ENCODE results near the gene MYH9.

MYH9 gene

DNA sequence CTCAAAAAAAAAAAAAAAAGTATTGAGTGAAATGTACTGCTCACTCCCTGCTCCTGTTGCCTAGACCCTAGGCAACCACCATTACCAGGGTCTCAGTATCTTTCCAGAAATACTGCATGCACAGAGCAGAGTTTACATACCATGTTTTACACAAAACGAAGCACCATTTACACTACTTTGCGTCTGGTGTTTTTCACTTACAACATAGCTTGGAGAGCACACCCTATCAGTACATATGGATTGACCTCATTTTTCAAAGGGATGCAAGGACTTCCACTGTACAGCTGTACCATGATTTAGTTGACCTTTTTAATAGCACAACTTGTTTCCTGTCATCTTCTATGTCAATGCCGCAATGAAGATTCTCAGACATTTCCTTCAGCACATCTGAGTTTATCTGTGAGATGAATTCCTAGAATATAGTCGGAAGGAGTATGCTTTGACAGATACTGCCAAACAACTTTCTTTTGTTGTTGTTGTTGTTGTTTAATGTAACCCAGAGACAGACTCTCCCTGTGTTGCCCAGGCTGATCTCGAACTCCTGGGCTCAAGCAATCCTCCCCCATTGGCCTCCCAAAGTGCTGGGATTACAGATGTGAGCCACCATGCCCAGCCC is 6.1 kb downstream of the MYH9 start:
- Mint-ChIP-seq H3K27ac (peak overlapping the region; percentile 98), H3K36me3 (peaks cover 53% of the 10 kb centered on the region), H3K9me3 (no peaks in the 10 kb centered on the region), H3K4me1 (peaks cover 90% of the 10 kb centered on the region), H3K4me3 (no peak overlapping the region), H3K27me3 (no peaks in the 10 kb centered on the region)
- no peak for ATAC-seq

DNA sequence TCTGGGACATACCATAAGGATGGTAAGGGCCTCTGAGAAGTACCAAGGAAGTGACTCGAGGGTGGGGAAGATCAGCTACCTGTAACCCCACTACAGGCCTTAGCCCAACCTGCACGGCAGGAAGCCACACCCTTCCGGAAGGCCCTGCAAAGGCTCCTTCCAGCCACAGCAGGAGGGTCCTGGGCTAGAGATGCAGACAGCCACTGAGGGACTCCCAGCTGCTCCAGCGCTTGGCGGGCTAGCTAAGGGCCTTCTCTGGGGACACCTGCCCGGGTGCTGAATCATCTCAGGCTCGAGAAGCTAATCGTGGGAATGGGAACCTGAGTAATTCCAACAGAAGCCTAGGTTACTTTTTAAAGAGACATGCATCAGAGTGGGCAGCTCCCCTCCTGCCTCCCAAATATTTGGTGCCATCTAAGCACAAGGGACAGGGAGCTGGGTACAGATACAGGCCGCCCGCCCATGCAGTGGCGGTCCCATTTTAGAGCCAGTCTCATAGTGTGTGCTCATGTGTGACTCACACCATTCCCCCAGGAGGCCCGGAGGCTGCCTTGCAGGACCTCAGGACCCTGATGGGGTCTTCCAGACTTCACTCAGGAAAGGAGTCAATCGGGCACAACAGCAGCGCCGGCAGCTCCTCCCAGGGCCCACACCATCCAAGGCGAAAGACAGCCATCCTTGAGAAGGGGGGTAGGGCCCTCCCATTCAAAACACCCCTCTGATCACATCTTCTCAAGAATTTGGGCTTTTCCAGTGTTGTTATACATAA is 8.0 kb downstream of the MYH9 start:
- peaks cover 44% of the 10 kb centered on the region for H3K36me3 Mint-ChIP-seq
- peak; percentile 78 for ATAC-seq
- peak overlapping the region; percentile 98 for H3K27ac Mint-ChIP-seq
- no peaks in the 10 kb centered on the region for H3K27me3 Mint-ChIP-seq
- H3K9me3 Mint-ChIP-seq, result no peaks in the 10 kb centered on the region
- H3K4me3 Mint-ChIP-seq, result peak overlapping the region; percentile 69
- H3K4me1 Mint-ChIP-seq, result peaks cover 93% of the 10 kb centered on the region

DNA sequence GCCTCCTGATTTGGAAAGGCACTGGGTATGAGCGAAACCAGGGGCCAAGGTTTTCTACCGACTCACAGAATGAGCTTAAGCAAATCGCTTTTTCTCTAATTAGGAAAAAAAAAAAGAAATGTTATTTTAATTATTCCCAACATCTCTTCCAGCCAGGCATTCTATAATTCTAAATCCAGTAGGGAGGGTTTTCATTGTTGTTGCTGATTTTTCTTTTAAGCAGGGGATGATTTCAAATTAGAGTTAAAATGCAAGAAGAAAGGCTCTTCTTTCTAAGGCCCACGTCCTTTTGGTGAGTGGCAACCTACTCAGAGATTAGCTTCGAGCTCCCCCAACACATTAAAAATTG is 8.9 kb downstream of the MYH9 start:
- ATAC-seq, result no peak
- H3K36me3 Mint-ChIP-seq, result peaks cover 38% of the 10 kb centered on the region
- H3K27me3 Mint-ChIP-seq, result no peaks in the 10 kb centered on the region
- peak overlapping the region; percentile 79 for H3K4me3 Mint-ChIP-seq
- no peaks in the 10 kb centered on the region for H3K9me3 Mint-ChIP-seq
- peaks cover 88% of the 10 kb centered on the region for H3K4me1 Mint-ChIP-seq
- H3K27ac Mint-ChIP-seq, result peak overlapping the region; percentile 98

DNA sequence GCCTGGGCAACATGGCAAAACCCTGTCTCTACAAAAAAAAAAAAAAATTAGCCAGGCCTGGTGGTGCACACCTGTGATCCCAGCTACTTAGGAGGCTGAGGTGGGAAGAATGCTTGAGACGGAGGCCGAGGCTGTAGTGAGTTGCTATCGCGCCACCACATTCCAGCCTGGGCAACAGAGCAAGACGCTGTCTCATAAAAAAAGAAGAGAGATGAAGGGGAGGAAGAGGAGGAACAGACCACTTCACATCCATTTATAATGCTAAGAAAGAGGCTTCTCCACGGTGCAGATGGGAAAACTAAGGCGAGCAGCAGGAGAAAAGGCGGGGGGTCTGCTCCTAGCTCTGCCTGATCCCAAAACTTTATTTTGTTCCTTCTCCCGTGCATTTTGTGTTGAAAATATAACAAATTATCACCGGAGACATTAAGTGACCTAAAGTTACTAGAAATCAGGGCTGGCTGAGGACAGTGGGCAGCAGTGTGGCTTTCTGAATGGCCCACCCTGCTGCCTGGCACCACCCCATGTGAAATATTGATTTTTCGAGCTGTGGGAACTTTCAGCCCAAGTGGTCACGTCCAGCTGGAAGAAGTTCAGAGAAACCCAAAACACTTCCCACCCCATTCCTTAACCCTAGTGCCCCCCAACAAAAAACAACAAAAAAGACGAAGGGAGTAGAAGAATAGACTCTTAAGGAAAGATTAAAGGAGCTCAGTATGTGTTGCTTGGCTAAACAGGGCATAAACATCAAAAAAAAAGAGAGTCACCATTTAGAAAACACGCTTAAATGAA is 9.5 kb downstream of the MYH9 start:
- Mint-ChIP-seq H3K36me3 (peaks cover 38% of the 10 kb centered on the region), H3K9me3 (no peaks in the 10 kb centered on the region), H3K27me3 (no peaks in the 10 kb centered on the region), H3K27ac (peak overlapping the region; percentile 98), H3K4me3 (peak overlapping the region; percentile 79), H3K4me1 (peaks cover 87% of the 10 kb centered on the region)
- ATAC-seq, result no peak

DNA sequence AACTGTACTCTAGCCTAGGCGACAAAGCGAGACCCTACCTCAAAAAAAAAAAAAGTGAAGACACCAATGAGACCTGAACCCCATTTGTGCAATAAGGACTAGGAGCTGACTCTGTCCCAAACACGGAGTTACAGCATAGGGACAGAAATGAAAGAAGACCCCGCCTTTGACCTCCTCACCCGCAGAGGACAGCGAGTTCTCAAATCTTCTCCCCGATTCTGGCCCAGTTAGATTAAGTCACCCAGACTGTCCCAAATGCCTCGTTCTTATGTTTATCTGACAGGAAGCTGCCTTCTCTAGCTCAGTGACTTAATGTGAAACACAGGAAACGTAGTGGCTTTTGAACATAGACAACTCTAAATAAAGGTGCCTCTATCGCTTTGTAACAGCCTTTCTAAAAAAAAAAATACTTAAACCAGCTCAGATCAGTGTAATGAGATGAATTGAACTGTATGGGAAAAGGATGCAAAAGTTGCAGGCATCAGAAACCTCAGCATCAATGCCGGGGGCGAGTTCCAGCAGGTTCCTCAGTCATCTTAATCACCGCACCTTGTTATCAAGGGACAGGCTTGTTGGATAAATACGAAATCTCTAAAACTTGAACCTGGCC is 10.6 kb downstream of the MYH9 start:
- no peaks in the 10 kb centered on the region for H3K9me3 Mint-ChIP-seq
- peaks cover 91% of the 10 kb centered on the region for H3K4me1 Mint-ChIP-seq
- no peaks in the 10 kb centered on the region for H3K27me3 Mint-ChIP-seq
- peak; percentile 80 for ATAC-seq
- peaks cover 45% of the 10 kb centered on the region for H3K36me3 Mint-ChIP-seq
- peak overlapping the region; percentile 98 for H3K27ac Mint-ChIP-seq
- H3K4me3 Mint-ChIP-seq, result peak overlapping the region; percentile 79

DNA sequence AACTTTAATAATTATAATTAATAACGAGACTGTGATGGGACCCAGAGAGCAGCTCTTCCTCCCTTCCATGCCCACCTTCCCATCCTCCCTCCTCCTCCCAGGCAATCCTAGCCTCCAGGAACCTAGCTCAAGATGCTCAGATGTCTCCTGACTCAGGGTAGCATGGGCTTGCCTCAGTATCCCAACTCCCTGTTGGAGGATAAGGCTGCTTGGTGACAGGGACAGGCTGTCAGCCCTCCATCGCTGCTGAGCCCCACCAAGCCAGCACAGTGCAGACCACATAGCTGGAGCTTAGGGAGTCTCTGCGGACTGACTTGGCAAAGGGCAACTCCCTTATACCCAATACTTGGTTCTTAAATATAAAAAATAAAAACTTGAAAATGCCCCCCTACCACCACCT is 11.5 kb downstream of the MYH9 start:
- peaks cover 50% of the 10 kb centered on the region for H3K36me3 Mint-ChIP-seq
- H3K27me3 Mint-ChIP-seq, result no peaks in the 10 kb centered on the region
- peaks cover 91% of the 10 kb centered on the region for H3K4me1 Mint-ChIP-seq
- peak overlapping the region; percentile 56 for H3K4me3 Mint-ChIP-seq
- H3K9me3 Mint-ChIP-seq, result no peaks in the 10 kb centered on the region
- H3K27ac Mint-ChIP-seq, result peak overlapping the region; percentile 98
- ATAC-seq, result no peak

DNA sequence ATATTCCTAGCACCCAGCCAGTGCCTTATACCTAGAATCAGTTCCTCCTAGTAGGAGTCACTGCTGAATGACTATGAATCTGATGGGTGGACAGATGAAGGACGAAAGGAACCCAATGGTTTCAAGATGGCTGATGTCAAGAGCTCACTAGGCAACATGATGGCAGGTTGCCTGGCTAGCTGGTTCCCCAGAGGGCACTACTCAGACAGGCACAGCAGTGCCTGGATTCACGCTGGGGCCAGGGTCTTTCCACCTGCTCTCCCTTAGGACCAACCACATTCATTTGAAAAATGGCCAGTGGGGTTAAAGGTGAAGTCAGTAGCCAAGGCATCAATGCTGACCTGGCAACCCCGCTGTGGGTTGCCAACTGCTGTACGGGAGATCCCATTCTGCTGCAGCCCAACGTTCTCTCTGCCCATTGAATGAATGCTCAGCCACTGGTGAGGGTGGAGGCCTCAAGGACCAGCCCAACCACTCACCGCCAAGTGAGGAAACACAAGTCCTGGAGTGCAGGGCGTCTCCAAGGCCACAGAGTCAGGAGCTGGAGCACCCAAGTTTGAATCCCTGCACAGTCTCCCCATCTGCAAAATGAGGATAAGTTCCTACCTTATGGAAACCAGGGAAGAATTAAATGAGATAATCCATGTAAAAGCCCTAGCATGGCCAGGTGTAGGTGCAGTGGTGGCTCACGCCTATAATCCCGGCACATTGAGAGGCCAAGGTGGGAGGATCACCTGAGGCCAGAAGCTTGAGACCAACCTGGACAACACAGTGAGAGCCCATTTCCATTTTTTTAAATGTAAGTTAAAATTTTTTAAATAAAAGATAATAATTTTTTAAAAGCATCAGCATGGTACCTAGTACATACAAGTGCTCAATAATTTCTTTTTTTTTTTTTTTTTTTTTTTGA is 12.4 kb downstream of the MYH9 start:
- H3K27ac Mint-ChIP-seq, result no peak overlapping the region
- ATAC-seq, result no peak
- H3K4me3 Mint-ChIP-seq, result peak overlapping the region; percentile 11
- peaks cover 50% of the 10 kb centered on the region for H3K36me3 Mint-ChIP-seq
- H3K27me3 Mint-ChIP-seq, result no peaks in the 10 kb centered on the region
- peaks cover 91% of the 10 kb centered on the region for H3K4me1 Mint-ChIP-seq
- H3K9me3 Mint-ChIP-seq, result no peaks in the 10 kb centered on the region

DNA sequence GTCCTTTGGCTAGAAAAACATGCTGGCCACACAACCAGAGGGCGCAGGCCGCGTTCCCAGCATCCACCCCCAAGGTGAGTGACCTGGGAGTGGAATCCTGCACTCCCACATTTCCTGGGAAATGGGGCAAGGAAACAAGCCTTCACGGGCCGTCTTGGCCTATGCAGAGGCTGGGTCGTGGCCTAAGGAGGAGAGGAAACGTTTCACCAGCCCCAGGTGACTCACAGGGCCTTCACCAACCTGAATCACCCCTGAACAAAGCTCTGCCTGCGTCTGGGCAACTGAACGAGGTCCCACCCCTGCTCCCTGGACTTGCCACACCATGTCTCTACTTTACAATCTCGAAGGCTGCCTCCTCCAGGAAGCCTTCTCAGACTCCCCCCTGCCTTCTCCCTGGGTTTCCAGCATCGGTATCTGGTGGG is 13.2 kb downstream of the MYH9 start:
- H3K36me3 Mint-ChIP-seq, result peaks cover 52% of the 10 kb centered on the region
- ATAC-seq, result no peak
- no peak overlapping the region for H3K27ac Mint-ChIP-seq
- no peaks in the 10 kb centered on the region for H3K9me3 Mint-ChIP-seq
- H3K4me3 Mint-ChIP-seq, result no peak overlapping the region
- H3K4me1 Mint-ChIP-seq, result peaks cover 91% of the 10 kb centered on the region
- no peaks in the 10 kb centered on the region for H3K27me3 Mint-ChIP-seq

DNA sequence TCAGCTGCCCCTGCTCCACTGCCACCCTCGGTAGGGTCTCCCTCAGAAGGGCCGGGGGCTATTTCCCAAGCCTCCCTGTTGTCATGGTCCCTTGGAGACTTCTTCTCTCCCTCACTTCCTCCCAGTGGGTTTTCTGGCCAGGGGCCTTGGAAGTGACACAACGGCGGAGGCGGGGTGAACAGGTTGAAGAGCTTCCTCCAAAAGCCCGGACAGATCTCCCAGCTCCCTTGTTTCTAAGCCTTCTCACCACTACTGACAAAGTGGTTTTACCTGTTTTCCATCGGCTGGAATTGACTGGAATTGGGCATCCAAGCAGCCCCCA is 14.5 kb downstream of the MYH9 start:
- Mint-ChIP-seq H3K27me3 (no peaks in the 10 kb centered on the region), H3K4me3 (peak overlapping the region; percentile 44), H3K4me1 (peaks cover 91% of the 10 kb centered on the region), H3K36me3 (peaks cover 51% of the 10 kb centered on the region), H3K27ac (peak overlapping the region; percentile 89), H3K9me3 (no peaks in the 10 kb centered on the region)
- ATAC-seq, result no peak

DNA sequence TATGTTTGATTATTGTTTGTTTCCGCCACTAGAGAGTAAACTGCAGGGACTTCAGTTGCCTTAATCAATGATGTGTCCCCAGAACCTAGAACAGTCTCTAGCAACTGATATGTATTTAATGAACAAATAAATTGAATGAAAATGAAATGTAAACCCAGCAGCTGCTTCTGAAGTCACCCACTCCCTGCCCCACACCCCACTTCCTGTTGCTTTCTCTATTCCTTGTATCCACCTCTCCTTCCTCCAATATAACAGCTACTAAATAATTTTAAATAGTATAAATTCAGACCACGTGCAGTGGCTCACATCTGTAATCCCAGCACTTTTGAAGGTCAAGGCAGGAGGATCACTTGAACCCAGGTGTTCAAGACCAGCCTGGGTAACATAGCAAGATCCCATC is 15.8 kb downstream of the MYH9 start:
- no peak for ATAC-seq
- Mint-ChIP-seq H3K4me1 (peaks cover 91% of the 10 kb centered on the region), H3K27me3 (no peaks in the 10 kb centered on the region), H3K36me3 (peaks cover 45% of the 10 kb centered on the region), H3K27ac (peak overlapping the region; percentile 89), H3K4me3 (no peak overlapping the region), H3K9me3 (no peaks in the 10 kb centered on the region)

DNA sequence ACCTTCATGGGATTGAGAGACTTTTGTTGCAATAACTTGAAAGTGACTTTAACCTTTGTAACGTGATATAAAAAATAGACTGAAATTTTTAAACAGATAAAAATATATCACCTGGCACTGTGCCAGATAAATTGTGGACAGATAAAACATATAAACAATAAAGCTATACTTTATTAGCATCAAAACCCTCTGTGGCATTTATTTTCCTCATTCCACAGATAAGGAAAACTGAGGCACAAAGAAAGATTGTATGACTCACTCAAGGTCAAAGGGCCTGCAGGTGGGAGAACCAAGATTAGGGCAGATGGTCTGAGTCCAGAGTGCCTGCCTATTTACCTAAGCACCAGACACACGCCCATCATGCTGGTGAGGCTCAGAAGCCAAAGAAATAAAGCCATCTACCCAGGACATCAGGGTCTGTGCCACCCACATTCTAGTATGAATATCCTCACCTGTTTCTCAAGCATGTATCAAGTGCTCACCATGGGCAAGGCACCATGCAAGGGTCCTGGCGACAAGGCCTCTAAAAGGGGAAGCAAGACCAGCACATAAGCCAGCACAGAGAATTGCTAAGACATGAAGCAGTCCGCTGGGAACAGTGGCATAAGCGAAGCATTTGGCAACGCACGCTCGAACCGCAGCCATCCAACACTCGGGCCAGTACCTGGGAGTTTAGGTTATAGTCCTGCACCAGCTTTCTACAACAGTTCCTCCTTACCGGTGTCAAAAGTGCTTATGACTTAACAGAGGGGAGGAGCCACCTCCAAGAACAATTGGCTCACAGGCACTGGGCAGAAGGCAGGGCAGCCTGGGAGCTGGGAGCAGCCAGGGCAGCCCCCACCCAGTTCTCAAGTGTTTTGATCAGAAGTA is 17.6 kb downstream of the MYH9 start:
- H3K4me3 Mint-ChIP-seq, result peak overlapping the region; percentile 85
- no peaks in the 10 kb centered on the region for H3K9me3 Mint-ChIP-seq
- ATAC-seq, result peak; percentile 89
- H3K27me3 Mint-ChIP-seq, result no peaks in the 10 kb centered on the region
- peaks cover 94% of the 10 kb centered on the region for H3K4me1 Mint-ChIP-seq
- H3K27ac Mint-ChIP-seq, result peak overlapping the region; percentile 89
- H3K36me3 Mint-ChIP-seq, result peaks cover 48% of the 10 kb centered on the region

DNA sequence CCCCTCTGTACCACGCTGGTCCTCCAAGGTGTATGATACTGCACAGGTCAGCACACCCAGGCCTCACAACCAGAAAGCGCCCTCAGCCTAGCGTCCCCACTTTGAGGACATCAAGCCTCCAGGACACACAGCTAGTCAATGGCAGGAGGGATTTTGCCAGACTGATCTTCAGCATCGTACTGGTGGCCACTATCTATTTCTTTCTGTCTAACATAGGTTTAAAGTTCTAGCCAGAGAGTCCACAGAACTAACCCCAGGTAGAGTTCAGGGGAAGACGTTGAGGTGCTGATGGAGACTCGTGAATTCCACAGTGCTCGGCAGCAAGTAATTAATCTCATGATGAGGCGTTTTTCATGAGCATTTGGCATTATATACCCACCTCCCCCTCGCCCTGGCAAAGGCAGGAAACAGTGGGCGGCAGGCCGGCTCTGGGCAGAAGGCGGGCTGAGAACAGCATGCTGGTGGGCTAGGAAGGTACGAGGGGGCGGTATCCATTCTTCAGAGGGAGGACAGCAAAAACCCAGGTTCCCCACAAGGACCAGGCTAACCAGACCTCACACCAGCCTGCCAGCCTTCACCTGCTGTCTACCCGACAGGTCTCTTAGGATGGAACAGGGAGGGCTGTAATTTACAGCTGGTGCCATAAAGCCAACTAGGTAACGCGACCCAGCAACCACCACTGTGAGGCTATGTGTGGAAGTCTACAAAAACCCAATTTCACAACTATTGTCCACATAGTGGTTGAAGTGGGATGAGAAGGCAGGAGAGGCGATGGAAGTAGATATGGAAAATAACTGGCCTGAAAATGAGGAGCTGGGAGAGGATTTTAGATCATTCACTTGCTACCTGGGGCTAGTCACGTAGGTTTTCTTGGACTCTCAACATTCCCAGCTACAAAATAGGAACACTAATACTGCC is 18.5 kb downstream of the MYH9 start:
- peaks cover 43% of the 10 kb centered on the region for H3K36me3 Mint-ChIP-seq

DNA sequence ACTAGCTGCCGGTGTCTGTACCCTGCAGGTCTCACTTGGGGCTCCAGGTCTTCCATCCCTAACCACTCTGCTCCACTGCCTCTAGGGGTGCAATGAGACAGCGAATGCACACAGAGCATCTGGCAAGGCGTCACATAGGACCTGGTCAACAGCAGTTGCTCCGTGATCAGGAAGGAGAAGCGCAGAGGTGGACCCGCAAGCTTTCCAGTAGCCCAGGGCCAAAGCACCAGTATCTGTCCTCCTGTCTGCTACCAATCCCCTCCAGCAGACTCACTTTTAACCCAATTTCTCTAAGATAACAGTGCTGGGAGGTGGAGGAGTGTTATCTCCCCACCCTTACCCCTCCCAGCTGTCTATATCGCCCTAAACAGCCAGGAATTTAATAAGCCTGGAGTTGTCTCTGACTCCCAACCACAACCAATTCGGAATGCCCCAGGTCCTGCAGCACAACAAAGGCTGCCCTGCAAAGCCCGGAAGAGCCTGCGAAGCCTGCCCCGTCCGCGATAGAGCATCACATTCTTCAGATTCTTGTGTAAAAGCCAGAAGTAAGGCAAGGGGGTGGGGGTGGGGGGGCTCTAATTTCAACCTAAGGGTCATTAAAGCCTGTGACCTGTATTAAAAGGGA is 19.3 kb downstream of the MYH9 start:
- no peak for ATAC-seq
- H3K4me1 Mint-ChIP-seq, result peaks cover 100% of the 10 kb centered on the region
- H3K27me3 Mint-ChIP-seq, result no peaks in the 10 kb centered on the region
- peak overlapping the region; percentile 89 for H3K27ac Mint-ChIP-seq
- H3K36me3 Mint-ChIP-seq, result peaks cover 40% of the 10 kb centered on the region
- no peaks in the 10 kb centered on the region for H3K9me3 Mint-ChIP-seq
- peak overlapping the region; percentile 50 for H3K4me3 Mint-ChIP-seq

More for the DNA sequence above, 18.5 kb downstream of the MYH9 start:
- peaks cover 95% of the 10 kb centered on the region for H3K4me1 Mint-ChIP-seq
- no peaks in the 10 kb centered on the region for H3K9me3 Mint-ChIP-seq
- peak overlapping the region; percentile 61 for H3K4me3 Mint-ChIP-seq
- no peaks in the 10 kb centered on the region for H3K27me3 Mint-ChIP-seq
- no peak for ATAC-seq
- H3K27ac Mint-ChIP-seq, result peak overlapping the region; percentile 89

All from stimulated activated memory B cell treated with anti-CD40 and anti-IgM and Interleukin-4, amounts not matched to agents 10 μg/mL and 1 μg/mL and 100 μg/mL, for 72 hours (primary cell).